Erythroblast (primary cell): ENCODE measurements around the gene ERC2.

ENCODE experiments used
- DNase-seq, 2 experiments: peaks; one replicate each; lab custom pipeline; 2025; lab: John Stamatoyannopoulos, UW
- GATA1 ChIP-seq: IDR thresholded peaks from 2 replicates; pipeline ENCODE4 v1.6.1; 2011; ENCODE audit warnings: low read depth, mild to moderate bottlenecking, control low read depth, low read length, moderate library complexity
- POLR2A ChIP-seq: IDR thresholded peaks from 2 replicates; pipeline ENCODE4 v1.6.1; 2011; ENCODE audit warnings: mild to moderate bottlenecking, low read length

ERC2 gene

GRCh38 chr3:55471084-55471483 lies 997.2 kb downstream of the ERC2 start:
- DNase-seq = no peak
- no peak for TF ChIP-seq POLR2A
- TF ChIP-seq GATA1 = no peak

- no peak for TF ChIP-seq POLR2A
- no peak for TF ChIP-seq GATA1
- DNase-seq = no peak
These were observed 998.2 kb downstream of the ERC2 start for GRCh38 chr3:55469957-55470526.

DNA sequence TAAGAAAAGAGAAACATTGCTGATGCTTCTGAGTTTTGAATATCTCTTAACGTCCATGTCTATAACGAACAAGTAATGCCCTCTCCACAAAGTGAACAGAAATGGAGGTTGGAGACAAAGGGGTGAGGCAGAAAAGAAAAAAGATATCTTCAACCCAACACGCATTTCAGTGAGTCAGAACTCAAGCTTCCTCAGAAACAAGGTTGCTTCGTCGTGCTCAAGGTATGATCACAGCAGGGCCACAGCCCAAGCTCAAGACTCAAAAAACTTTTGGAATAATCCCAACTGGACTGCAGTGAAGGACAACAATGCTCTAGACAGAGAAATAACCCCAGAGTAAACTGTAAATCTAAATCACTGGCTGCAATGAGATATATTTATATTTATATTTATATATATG lies 1000.0 kb downstream of the ERC2 start:
- DNase-seq = no peak
- TF ChIP-seq POLR2A (no peak), GATA1 (no peak)

DNA sequence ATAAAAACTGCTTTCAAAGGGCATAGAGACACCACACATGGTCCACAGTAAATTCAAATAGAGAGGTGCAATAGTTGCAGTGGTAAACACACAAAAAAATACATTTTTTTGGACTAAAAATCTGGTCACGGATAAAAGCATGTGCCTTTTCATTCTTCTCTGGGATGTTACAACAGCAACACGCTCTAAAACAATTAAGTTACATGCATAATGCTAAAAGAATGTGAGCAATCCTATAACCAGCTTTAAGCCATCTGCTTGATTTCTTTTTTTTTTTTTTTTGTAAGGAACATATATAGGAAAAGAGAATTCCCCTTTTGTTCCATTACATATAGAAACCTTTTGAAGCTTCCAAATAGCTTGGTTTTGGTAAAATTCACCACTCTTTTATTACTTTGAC lies 1001.2 kb downstream of the ERC2 start:
- no peak for DNase-seq
- no peak for TF ChIP-seq POLR2A
- no peak for TF ChIP-seq GATA1

GRCh38 chr3:55466526-55466925 lies 1001.7 kb downstream of the ERC2 start:
- TF ChIP-seq GATA1 (no peak), POLR2A (no peak)
- DNase-seq = no peak

DNA sequence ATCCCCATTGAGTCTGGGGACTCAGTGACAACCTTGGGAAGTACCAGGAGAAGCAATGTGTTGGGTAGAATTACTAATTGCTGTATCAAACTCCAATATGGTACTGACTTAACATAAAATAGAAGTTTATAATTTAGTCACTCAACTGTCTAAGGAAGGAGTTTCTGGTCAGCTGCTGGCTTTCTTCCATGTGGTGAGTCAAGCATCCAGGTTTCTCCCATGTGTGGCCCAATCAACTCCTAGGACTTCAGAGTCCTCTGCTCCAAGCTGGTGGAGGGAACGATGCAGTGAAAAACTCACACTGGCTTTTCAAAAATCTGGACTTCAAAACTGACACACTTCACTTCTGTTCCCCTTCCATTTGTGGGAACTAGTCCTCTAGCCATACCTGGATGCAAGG lies 1006.4 kb downstream of the ERC2 start:
- no peak for TF ChIP-seq GATA1
- TF ChIP-seq POLR2A = no peak
- no peak for DNase-seq

- no peak for DNase-seq
- TF ChIP-seq POLR2A (no peak), GATA1 (no peak)
These were observed 1008.4 kb downstream of the ERC2 start for GRCh38 chr3:55459838-55460237.
